Measurements from ENCODE around the gene AP1AR. TPM values are rescaled to one million over a fixed set of nuclear protein-coding genes. Genes with fewer than 3 reads are reported as not detected.

The AP1AR gene
- total and polyA plus RNA-seq, 4 donors: 7.6 to 14.7 (median 7.8) TPM

- Histone ChIP-seq H3K4me3 (ENCODE audit: low read depth in 1 of 3, low read length in 3 of 3) (no peak overlapping the region), H3K27ac (ENCODE audit: low read depth in 1 of 2, low read length in 2 of 2) (no peak overlapping the region), H3K4me1 (ENCODE audit: control insufficient read depth in 4 of 4, insufficient read depth in 4 of 4, low read length in 3 of 4) (no peaks in the 10 kb centered on the region), H3K36me3 (ENCODE audit: control insufficient read depth in 4 of 4, insufficient read depth in 3 of 4, low read depth in 1 of 4, low read length in 3 of 4) (peaks cover 0 to 7% (median 3%) of the 10 kb centered on the region in 4 donors), H3K27me3 (ENCODE audit: control insufficient read depth in 4 of 4, insufficient read depth in 4 of 4, low read length in 3 of 4) (no peaks in the 10 kb centered on the region), H3K9ac (ENCODE audit: low read depth in 1 of 2, low read length in 2 of 2) (no peak overlapping the region), H3K9me3 (ENCODE audit: control insufficient read depth in 4 of 4, low read length in 3 of 4) (no peaks in the 10 kb centered on the region)
- WGBS: 95% methylated on average over 4 of the region's 4 CpGs
- no peak for DNase-seq (ENCODE audit: low spot score)
- TF ChIP-seq NR2F2 (IDR thresholded peaks at IDR 0.05): no peak
- no peak for TF ChIP-seq HNF4G (IDR thresholded peaks at IDR 0.05)
- TF ChIP-seq YY1 (IDR thresholded peaks at IDR 0.05): no peak
- TF ChIP-seq RXRA (IDR thresholded peaks at IDR 0.05): no peak
- no peak for TF ChIP-seq FOXA2 (IDR thresholded peaks at IDR 0.05)
- TF ChIP-seq REST (IDR thresholded peaks at IDR 0.05): no peak
- no peak for TF ChIP-seq JUND (IDR thresholded peaks at IDR 0.05)
These were observed 40.7 kb downstream of the AP1AR start for GRCh38 chr4:112272292-112272691.

GRCh38 chr4:112274959-112275358 lies 43.4 kb downstream of the AP1AR start:
- Histone ChIP-seq H3K27me3 (ENCODE audit: control insufficient read depth in 4 of 4, insufficient read depth in 4 of 4, low read length in 3 of 4) (no peaks in the 10 kb centered on the region), H3K4me3 (ENCODE audit: low read depth in 1 of 3, low read length in 3 of 3) (no peak overlapping the region), H3K4me1 (ENCODE audit: control insufficient read depth in 4 of 4, insufficient read depth in 4 of 4, low read length in 3 of 4) (peaks cover 0 to 6% (median 0%) of the 10 kb centered on the region in 4 donors), H3K27ac (ENCODE audit: low read depth in 1 of 2, low read length in 2 of 2) (no peak overlapping the region), H3K36me3 (ENCODE audit: control insufficient read depth in 4 of 4, insufficient read depth in 3 of 4, low read depth in 1 of 4, low read length in 3 of 4) (peaks cover 0 to 8% (median 2%) of the 10 kb centered on the region in 4 donors), H3K9me3 (ENCODE audit: control insufficient read depth in 4 of 4, low read length in 3 of 4) (no peaks in the 10 kb centered on the region), H3K9ac (ENCODE audit: low read depth in 1 of 2, low read length in 2 of 2) (no peak overlapping the region)
- no peak for DNase-seq (ENCODE audit: low spot score)
- no peak for TF ChIP-seq HNF4A (conservative IDR thresholded peaks at IDR 0.05)
- TF ChIP-seq NR2F2 (IDR thresholded peaks at IDR 0.05): no peak
- TF ChIP-seq REST (IDR thresholded peaks at IDR 0.05): no peak
- no peak for TF ChIP-seq FOXA1 (IDR thresholded peaks at IDR 0.05)
- WGBS: 95% methylated on average over 4 of the region's 4 CpGs

- Histone ChIP-seq H3K4me1 (ENCODE audit: control insufficient read depth in 4 of 4, insufficient read depth in 4 of 4, low read length in 3 of 4) (peaks cover 0 to 6% (median 0%) of the 10 kb centered on the region in 4 donors), H3K36me3 (ENCODE audit: control insufficient read depth in 4 of 4, insufficient read depth in 3 of 4, low read depth in 1 of 4, low read length in 3 of 4) (peaks cover 0 to 8% (median 2%) of the 10 kb centered on the region in 4 donors), H3K4me3 (ENCODE audit: low read depth in 1 of 3, low read length in 3 of 3) (no peak overlapping the region), H3K9ac (ENCODE audit: low read depth in 1 of 2, low read length in 2 of 2) (no peak overlapping the region), H3K27me3 (ENCODE audit: control insufficient read depth in 4 of 4, insufficient read depth in 4 of 4, low read length in 3 of 4) (no peaks in the 10 kb centered on the region), H3K9me3 (ENCODE audit: control insufficient read depth in 4 of 4, low read length in 3 of 4) (no peaks in the 10 kb centered on the region), H3K27ac (ENCODE audit: low read depth in 1 of 2, low read length in 2 of 2) (no peak overlapping the region)
- 95% methylated on average over 3 of the region's 3 CpGs for WGBS
- no peak for DNase-seq (ENCODE audit: low spot score)
- TF ChIP-seq MAX (IDR thresholded peaks at IDR 0.05) (no peak), CTCF (IDR thresholded peaks at IDR 0.05; ENCODE audit: low read depth, low read length, missing input control) (no peak), FOXA1 (IDR thresholded peaks at IDR 0.05) (no peak), FOXA2 (IDR thresholded peaks at IDR 0.05) (no peak), HNF4G (IDR thresholded peaks at IDR 0.05) (no peak), SP1 (IDR thresholded peaks at IDR 0.05) (no peak), REST (IDR thresholded peaks at IDR 0.05) (no peak), GABPA (IDR thresholded peaks at IDR 0.05 in 1 of 2, conservative IDR thresholded peaks at IDR 0.05 in 1 of 2) (no peak), RXRA (IDR thresholded peaks at IDR 0.05) (no peak), YY1 (IDR thresholded peaks at IDR 0.05) (no peak), NR2F2 (IDR thresholded peaks at IDR 0.05) (no peak), RAD21 (IDR thresholded peaks at IDR 0.05) (no peak)
These were observed 44.5 kb downstream of the AP1AR start for GRCh38 chr4:112276113-112276512.
